Measurements from ENCODE around the gene LHFPL5. TPM values are rescaled to one million over a fixed set of nuclear protein-coding genes. Genes with fewer than 3 reads are reported as not detected.

LHFPL5 gene
- total RNA-seq, 1 donor from 2014 or later: 0.69 TPM

DNA sequence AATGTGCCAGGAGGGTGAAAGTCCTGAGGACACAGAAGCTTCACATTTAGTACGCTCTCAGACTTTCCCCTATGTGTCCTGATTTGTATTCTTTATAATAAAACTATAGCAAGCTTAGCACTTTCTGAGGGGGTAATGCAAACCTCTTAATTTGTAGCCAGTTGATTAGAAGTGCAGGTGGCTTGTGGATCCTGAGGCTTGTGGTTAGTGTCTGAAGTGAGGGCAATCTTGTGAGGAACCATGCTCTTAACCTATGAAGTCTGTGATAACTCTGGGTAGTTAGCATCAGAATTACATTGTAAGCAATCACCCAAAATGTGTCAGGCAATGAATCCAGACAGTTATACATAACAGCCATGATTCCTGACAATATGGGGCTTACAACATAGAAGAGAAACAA, 51.1 kb downstream of the LHFPL5 start:
- no peak for DNase-seq (ENCODE audit: low spot score)

DNA sequence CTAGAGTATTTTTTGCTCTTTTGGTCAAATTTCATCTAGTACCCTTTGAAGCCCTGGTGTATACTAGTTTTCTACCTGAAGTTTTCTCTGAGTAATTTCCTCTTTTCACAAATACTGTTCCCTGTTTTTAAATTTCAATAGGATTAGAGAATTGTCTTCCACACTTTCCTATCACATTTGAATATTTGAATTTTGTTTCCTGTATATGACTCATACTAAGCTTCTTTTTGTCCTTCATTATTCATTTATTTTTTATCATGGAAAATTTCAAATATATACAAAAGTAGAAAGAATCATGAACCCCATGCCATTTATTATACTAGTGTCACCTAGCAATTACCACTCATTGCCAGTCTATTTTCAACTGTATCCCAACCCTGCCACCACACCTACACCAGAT, 52.7 kb downstream of the LHFPL5 start:
- no peak for DNase-seq (ENCODE audit: low spot score)

- no peak for DNase-seq (ENCODE audit: low spot score)
Measured at GRCh38 chr6:35859367-35859766, 54.2 kb downstream of the LHFPL5 start.

Other genes starting within 250 kb of the LHFPL5 start
- gene FKBP5, start 116.4 kb upstream of the LHFPL5 start, total RNA-seq: 174 TPM
- 1.1 TPM for gene ARMC12, start 68.3 kb upstream of the LHFPL5 start, total RNA-seq
- gene CLPSL2, start 28.8 kb upstream of the LHFPL5 start, total RNA-seq: not detected
- gene CLPSL1, start 24.3 kb upstream of the LHFPL5 start, total RNA-seq: 0.49 TPM
- gene CLPS, start 8.0 kb upstream of the LHFPL5 start, total RNA-seq: 14.4 TPM
- gene SRPK1, start 115.7 kb downstream of the LHFPL5 start, total RNA-seq: 39.9 TPM
- gene SLC26A8, start 219.3 kb downstream of the LHFPL5 start, total RNA-seq: not detected
- gene MAPK14, start 222.5 kb downstream of the LHFPL5 start, total RNA-seq: 62.7 TPM